Measurements from ENCODE around the gene KIRREL3. TPM values are rescaled to one million over a fixed set of nuclear protein-coding genes. Genes with fewer than 3 reads are reported as not detected.
A peak's percentile ranks its signal among the peaks of the same experiment; 100 is the strongest.

The KIRREL3 gene
- total RNA-seq, 3 donors from 2014 or later = 0.32 to 0.33 TPM; not detected in 1

GRCh38 chr11:126547691-126548090, 452.9 kb downstream of the KIRREL3 start:
- no peaks in the 10 kb centered on the region for H3K27me3 ChIP-seq
- no peak overlapping the region for H3K4me3 ChIP-seq
- no peaks in the 10 kb centered on the region for H3K36me3 ChIP-seq
- no peaks in the 10 kb centered on the region for H3K4me1 ChIP-seq
- no peak for DNase-seq (ENCODE audit: low spot score in 2 of 2)
- no peak overlapping the region for H3K27ac ChIP-seq
- intact Hi-C loops (cut with DNase I; ENCODE audit: low total_unique reads) = loop anchor here (10.0 kb wide), 1 partner anchor 1087 kb away; no protein-coding TSS in a partner anchor
- no peak for TF ChIP-seq POLR2A (IDR thresholded peaks at IDR 0.05)
- no peak for TF ChIP-seq POLR2AphosphoS5 (IDR thresholded peaks at IDR 0.05)
- no peak for TF ChIP-seq CTCF (IDR thresholded peaks at IDR 0.05)
- no peaks in the 10 kb centered on the region for H3K9me3 ChIP-seq

GRCh38 chr11:126547161-126547560, 453.4 kb downstream of the KIRREL3 start:
- H3K4me1 ChIP-seq = no peaks in the 10 kb centered on the region
- no peak overlapping the region for H3K4me3 ChIP-seq
- H3K9me3 ChIP-seq = no peaks in the 10 kb centered on the region
- no peaks in the 10 kb centered on the region for H3K27me3 ChIP-seq
- H3K27ac ChIP-seq = no peak overlapping the region
- no peaks in the 10 kb centered on the region for H3K36me3 ChIP-seq
- DNase-seq (ENCODE audit: low spot score in 2 of 2) = no peak
- intact Hi-C loops (cut with DNase I; ENCODE audit: low total_unique reads) = loop anchor here (10.0 kb wide), 1 partner anchor 1088 kb away; no protein-coding TSS in a partner anchor
- TF ChIP-seq POLR2AphosphoS5 (IDR thresholded peaks at IDR 0.05) (no peak), CTCF (IDR thresholded peaks at IDR 0.05) (no peak), POLR2A (IDR thresholded peaks at IDR 0.05) (no peak)

- H3K36me3 ChIP-seq = no peaks in the 10 kb centered on the region
- no peak for DNase-seq (ENCODE audit: low spot score in 2 of 2)
- no peaks in the 10 kb centered on the region for H3K9me3 ChIP-seq
- TF ChIP-seq CTCF (IDR thresholded peaks at IDR 0.05) (no peak), POLR2A (IDR thresholded peaks at IDR 0.05) (no peak), POLR2AphosphoS5 (IDR thresholded peaks at IDR 0.05) (no peak)
- H3K27me3 ChIP-seq = no peaks in the 10 kb centered on the region
- intact Hi-C loops (cut with DNase I; ENCODE audit: low total_unique reads) = loop anchor here (10.0 kb wide), 1 partner anchor 1088 kb away; no protein-coding TSS in a partner anchor
- H3K4me1 ChIP-seq = no peaks in the 10 kb centered on the region
- no peak overlapping the region for H3K4me3 ChIP-seq
- no peak overlapping the region for H3K27ac ChIP-seq
Observed at GRCh38 chr11:126546694-126547093, 453.9 kb downstream of the KIRREL3 start.

- DNase-seq (ENCODE audit: low spot score in 2 of 2) = no peak
- Histone ChIP-seq H3K9me3 (no peaks in the 10 kb centered on the region), H3K27ac (no peak overlapping the region), H3K4me1 (no peaks in the 10 kb centered on the region), H3K36me3 (no peaks in the 10 kb centered on the region), H3K27me3 (no peaks in the 10 kb centered on the region), H3K4me3 (no peak overlapping the region)
- TF ChIP-seq POLR2AphosphoS5 (IDR thresholded peaks at IDR 0.05) (no peak), CTCF (IDR thresholded peaks at IDR 0.05) (no peak), POLR2A (IDR thresholded peaks at IDR 0.05) (no peak)
- intact Hi-C loops (cut with DNase I; ENCODE audit: low total_unique reads) = loop anchor here (10.0 kb wide), 1 partner anchor 1089 kb away; no protein-coding TSS in a partner anchor
Observed at GRCh38 chr11:126546191-126546590, 454.4 kb downstream of the KIRREL3 start.

- Histone ChIP-seq H3K9me3 (no peaks in the 10 kb centered on the region), H3K4me1 (no peaks in the 10 kb centered on the region), H3K4me3 (no peak overlapping the region), H3K27me3 (no peaks in the 10 kb centered on the region), H3K36me3 (no peaks in the 10 kb centered on the region), H3K27ac (peak overlapping the region in 1 of 2 donors; percentile 38)
- TF ChIP-seq POLR2A (IDR thresholded peaks at IDR 0.05) (no peak), CTCF (IDR thresholded peaks at IDR 0.05) (no peak), POLR2AphosphoS5 (IDR thresholded peaks at IDR 0.05) (no peak)
- no peak for DNase-seq (ENCODE audit: low spot score in 2 of 2)
- intact Hi-C loops (cut with DNase I; ENCODE audit: low total_unique reads) = loop anchor here (10.0 kb wide), 1 partner anchor 1090 kb away; no protein-coding TSS in a partner anchor
Observed at GRCh38 chr11:126545057-126545555, 455.5 kb downstream of the KIRREL3 start.
